ENCODE data around the gene LAMTOR4. TPM values are rescaled to one million over a fixed set of nuclear protein-coding genes. Genes with fewer than 3 reads are reported as not detected.

LAMTOR4 gene
- total RNA-seq, 1 donor from 2014 or later = 106 TPM

GRCh38 chr7:100109521-100110163, 39.1 kb upstream of the LAMTOR4 start:
- H3K36me3 Mint-ChIP-seq (ENCODE audit: insufficient read depth) = peaks cover 11% of the 10 kb centered on the region
- no peak overlapping the region for H3K4me3 Mint-ChIP-seq (ENCODE audit: low read depth)
- TF ChIP-seq CTCF (IDR thresholded peaks at IDR 0.05; ENCODE audit: unreplicated experiment) = no peak
- no peaks in the 10 kb centered on the region for H3K27me3 Mint-ChIP-seq
- no peaks in the 10 kb centered on the region for H3K9me3 Mint-ChIP-seq (ENCODE audit: low read depth)
- no peaks in the 10 kb centered on the region for H3K4me1 Mint-ChIP-seq (ENCODE audit: low read depth)
- H3K27ac Mint-ChIP-seq = no peak overlapping the region
- no peak for DNase-seq (ENCODE audit: low spot score, unreplicated experiment)

- Mint-ChIP-seq H3K9me3 (ENCODE audit: low read depth) (no peaks in the 10 kb centered on the region), H3K4me1 (ENCODE audit: low read depth) (no peaks in the 10 kb centered on the region)
Measured at GRCh38 chr7:100111156-100111555, 37.6 kb upstream of the LAMTOR4 start.

GRCh38 chr7:100111914-100112313, 36.8 kb upstream of the LAMTOR4 start:
- Mint-ChIP-seq H3K27me3 (no peaks in the 10 kb centered on the region), H3K9me3 (ENCODE audit: low read depth) (no peaks in the 10 kb centered on the region), H3K27ac (no peak overlapping the region), H3K4me1 (ENCODE audit: low read depth) (no peaks in the 10 kb centered on the region), H3K4me3 (ENCODE audit: low read depth) (no peak overlapping the region), H3K36me3 (ENCODE audit: insufficient read depth) (peaks cover 12% of the 10 kb centered on the region)
- DNase-seq (ENCODE audit: low spot score, unreplicated experiment) = no peak
- no peak for TF ChIP-seq CTCF (IDR thresholded peaks at IDR 0.05; ENCODE audit: unreplicated experiment)

More at GRCh38 chr7:100111156-100111555, 37.6 kb upstream of the LAMTOR4 start:
- Mint-ChIP-seq H3K36me3 (ENCODE audit: insufficient read depth) (peaks cover 11% of the 10 kb centered on the region), H3K4me3 (ENCODE audit: low read depth) (no peak overlapping the region), H3K27me3 (no peaks in the 10 kb centered on the region), H3K27ac (no peak overlapping the region)
- no peak for TF ChIP-seq CTCF (IDR thresholded peaks at IDR 0.05; ENCODE audit: unreplicated experiment)
- DNase-seq (ENCODE audit: low spot score, unreplicated experiment) = no peak

GRCh38 chr7:100115026-100115425, 33.7 kb upstream of the LAMTOR4 start:
- no peak for TF ChIP-seq CTCF (IDR thresholded peaks at IDR 0.05; ENCODE audit: unreplicated experiment)
- peaks cover 7% of the 10 kb centered on the region for H3K4me1 Mint-ChIP-seq (ENCODE audit: low read depth)
- no peak for DNase-seq (ENCODE audit: low spot score, unreplicated experiment)
- no peak overlapping the region for H3K27ac Mint-ChIP-seq
- H3K36me3 Mint-ChIP-seq (ENCODE audit: insufficient read depth) = peaks cover 7% of the 10 kb centered on the region
- H3K4me3 Mint-ChIP-seq (ENCODE audit: low read depth) = no peak overlapping the region
- no peaks in the 10 kb centered on the region for H3K27me3 Mint-ChIP-seq
- H3K9me3 Mint-ChIP-seq (ENCODE audit: low read depth) = no peaks in the 10 kb centered on the region

- Mint-ChIP-seq H3K4me1 (ENCODE audit: low read depth) (peaks cover 14% of the 10 kb centered on the region), H3K9me3 (ENCODE audit: low read depth) (no peaks in the 10 kb centered on the region), H3K4me3 (ENCODE audit: low read depth) (peak overlapping the region; percentile 93), H3K27me3 (no peaks in the 10 kb centered on the region), H3K36me3 (ENCODE audit: insufficient read depth) (peaks cover 2% of the 10 kb centered on the region), H3K27ac (peak overlapping the region; percentile 100)
- TF ChIP-seq CTCF (IDR thresholded peaks at IDR 0.05; ENCODE audit: unreplicated experiment) = no peak
- DNase-seq (ENCODE audit: low spot score, unreplicated experiment) = no peak
Measured at GRCh38 chr7:100118388-100119071, 30.2 kb upstream of the LAMTOR4 start.
